H9 (cell line): ENCODE results near the gene CYREN. TPM values are rescaled to one million over a fixed set of nuclear protein-coding genes. Genes with fewer than 3 reads are reported as not detected.

Source experiments
- DNase-seq: peaks from one replicate; pipeline ENCODE4 v3.0.0-alpha.2; 2017
- H2AFZ ChIP-seq: one replicate; pipeline ENCODE4 v1.6.1; 2013; ENCODE audit warnings: mild to moderate bottlenecking, low read length, control low read depth, moderate library complexity
- H2AK5ac ChIP-seq: 2 replicates; pipeline ENCODE4 v1.6.1; 2013; ENCODE audit warnings: low read length, control low read depth, mixed read lengths; ENCODE audit not compliant: insufficient read length
- H2BK120ac ChIP-seq: one replicate; pipeline ENCODE4 v1.6.1; 2013; ENCODE audit warnings: low read depth, mild to moderate bottlenecking, low read length, control low read depth, inconsistent platforms; ENCODE audit not compliant: poor library complexity, severe bottlenecking
- H2BK12ac ChIP-seq: 2 replicates; pipeline ENCODE4 v1.6.1; 2013; ENCODE audit warnings: low read length, control low read depth, mixed read lengths, low read depth; ENCODE audit not compliant: insufficient read length
- H2BK15ac ChIP-seq: 2 replicates; pipeline ENCODE4 v1.6.1; 2013; ENCODE audit warnings: low read depth, low read length, control low read depth
- H2BK20ac ChIP-seq: one replicate; pipeline ENCODE4 v1.6.1; 2013; ENCODE audit warnings: low read depth, mild to moderate bottlenecking, low read length, control low read depth, inconsistent platforms; ENCODE audit not compliant: poor library complexity, severe bottlenecking
- H2BK5ac ChIP-seq: 2 replicates; pipeline ENCODE4 v1.6.1; 2013; ENCODE audit warnings: low read length, control low read depth, mixed read lengths; ENCODE audit not compliant: insufficient read length
- H3K14ac ChIP-seq: 2 replicates; pipeline ENCODE4 v1.6.1; 2013; ENCODE audit warnings: low read length, control low read depth; ENCODE audit not compliant: insufficient read depth
- H3K18ac ChIP-seq: 2 replicates; pipeline ENCODE4 v1.6.1; 2013; ENCODE audit warnings: low read depth, mild to moderate bottlenecking, mixed read lengths, low read length, control low read depth; ENCODE audit not compliant: insufficient read length
- H3K23ac ChIP-seq: 2 replicates; pipeline ENCODE4 v1.6.1; 2013; ENCODE audit warnings: low read length, control low read depth, mixed read lengths, low read depth; ENCODE audit not compliant: insufficient read length
- H3K23me2 ChIP-seq: 2 replicates; pipeline ENCODE4 v1.6.1; 2013; ENCODE audit warnings: low read depth, mild to moderate bottlenecking, mixed read lengths, low read length, control low read depth; ENCODE audit not compliant: insufficient read length, poor library complexity, severe bottlenecking
- H3K27ac ChIP-seq: 2 replicates; pipeline ENCODE4 v1.5.1; 2013; ENCODE audit warnings: low read length, control low read depth, mixed read lengths, low read depth; ENCODE audit not compliant: insufficient read length
- H3K27me3 ChIP-seq: 2 replicates; pipeline ENCODE4 v1.6.1; 2013; ENCODE audit warnings: low read length, control low read depth, inconsistent platforms; ENCODE audit not compliant: insufficient read depth
- H3K4ac ChIP-seq: 2 replicates; pipeline ENCODE4 v1.6.1; 2013; ENCODE audit warnings: low read depth, mild to moderate bottlenecking, control low read depth, inconsistent platforms, low read length, moderate library complexity
- H3K4me1 ChIP-seq: 2 replicates; pipeline ENCODE4 v1.6.1; 2013; ENCODE audit warnings: low read length, control low read depth, inconsistent platforms; ENCODE audit not compliant: insufficient read depth
- H3K4me2 ChIP-seq: 2 replicates; pipeline ENCODE4 v1.6.1; 2013; ENCODE audit warnings: low read length, control low read depth, mixed read lengths; ENCODE audit not compliant: insufficient read length, insufficient read depth
- H3K56ac ChIP-seq: 2 replicates; pipeline ENCODE4 v1.6.1; 2013; ENCODE audit warnings: low read depth, mild to moderate bottlenecking, mixed read lengths, low read length, control low read depth; ENCODE audit not compliant: insufficient read length
- H3K79me1 ChIP-seq: 2 replicates; pipeline ENCODE4 v1.6.1; 2013; ENCODE audit warnings: low read depth, mild to moderate bottlenecking, moderate library complexity, low read length, control low read depth, inconsistent platforms; ENCODE audit not compliant: insufficient read depth, poor library complexity, severe bottlenecking
- H3K79me2 ChIP-seq: 2 replicates; pipeline ENCODE4 v1.6.1; 2013; ENCODE audit warnings: low read length, control low read depth, inconsistent platforms; ENCODE audit not compliant: insufficient read depth
- H3K9ac ChIP-seq: 2 replicates; pipeline ENCODE4 v1.6.1; 2013; ENCODE audit warnings: low read length, control low read depth, mixed read lengths; ENCODE audit not compliant: insufficient read length; ENCODE audit errors: extremely low read depth
- H3K9me3 ChIP-seq: one replicate; pipeline ENCODE4 v1.6.1; 2013; ENCODE audit warnings: low read depth, low read length, inconsistent platforms; ENCODE audit not compliant: control insufficient read depth
- H3T11ph ChIP-seq: one replicate; pipeline ENCODE4 v1.6.1; 2013; ENCODE audit warnings: mild to moderate bottlenecking, low read length, control low read depth, inconsistent platforms
- H4K20me1 ChIP-seq: one replicate; pipeline ENCODE4 v1.6.1; 2013; ENCODE audit not compliant: control insufficient read depth, insufficient read length, insufficient read depth
- H4K5ac ChIP-seq: 2 replicates; pipeline ENCODE4 v1.6.1; 2013; ENCODE audit warnings: low read depth, mild to moderate bottlenecking, mixed read lengths, low read length, control low read depth; ENCODE audit not compliant: insufficient read length
- H4K8ac ChIP-seq: replicated peaks from 2 replicates; pipeline ENCODE4 v1.6.1; 2013; ENCODE audit warnings: low read length, control low read depth, mixed read lengths, low read depth; ENCODE audit not compliant: insufficient read length
- H4K91ac ChIP-seq: 2 replicates; pipeline ENCODE4 v1.6.1; 2013; ENCODE audit warnings: low read depth, mild to moderate bottlenecking, moderate library complexity, mixed read lengths, low read length, control low read depth; ENCODE audit not compliant: insufficient read length
- H3K27ac Mint-ChIP-seq, 3 experiments: 2 replicates in 2 of 3; 3 replicates in 1 of 3; pipeline ENCODE4 v1.8.0; 2020 to 2021; ENCODE audit warnings: mixed read lengths in 3 of 3, mild to moderate bottlenecking in 1 of 3, moderate library complexity in 1 of 3
- H3K27me3 Mint-ChIP-seq: 2 replicates; pipeline ENCODE4 v1.8.0; 2021; ENCODE audit warnings: low read depth, mild to moderate bottlenecking, moderate library complexity, mixed read lengths
- H3K36me3 Mint-ChIP-seq, 3 experiments: 2 replicates in 2 of 3; 3 replicates in 1 of 3; pipeline ENCODE4 v1.8.0; 2020 to 2021; ENCODE audit warnings: low read depth in 3 of 3, mixed read lengths in 3 of 3; ENCODE audit not compliant: insufficient read depth in 1 of 3
- H3K4me1 Mint-ChIP-seq, 2 experiments: 2 replicates each; pipeline ENCODE4 v1.8.0; 2020; ENCODE audit warnings: mixed read lengths in 2 of 2
- H3K4me3 Mint-ChIP-seq, 2 experiments: 2 replicates in 1 of 2; 3 replicates in 1 of 2; pipeline ENCODE4 v1.8.0; 2020 to 2021; ENCODE audit warnings: mild to moderate bottlenecking in 2 of 2, mixed read lengths in 2 of 2, moderate library complexity in 1 of 2
- H3K9me3 Mint-ChIP-seq, 2 experiments: 2 replicates in 1 of 2; 3 replicates in 1 of 2; pipeline ENCODE4 v1.8.0; 2020; ENCODE audit warnings: mild to moderate bottlenecking in 2 of 2, mixed read lengths in 2 of 2, moderate library complexity in 1 of 2
- WGBS: extraction: QIAGEN DNeasy Blood & Tissue Kit; methylation state at CpG from one replicate; pipeline ENCODE4 v1.1.7; 2013; ENCODE audit warnings: missing lambda C conversion rate, low lambda C conversion rate, mixed read lengths; ENCODE audit not compliant: insufficient read length; ENCODE audit errors: extremely low coverage; 5-methylcytosine and 5-hydroxymethylcytosine counted together
- total RNA-seq: library from RNA; stranded (reverse); gene quantifications from 2 replicates; pipeline ENCODE4 v1.2.1, GENCODE V29; 2021
- TF ChIP-seq, protein P1 (sequence below): fragments of 200-600 bp; sonication (generic); conservative IDR thresholded peaks from 3 replicates; pipeline ENCODE4 v1.8.0; 2021; ENCODE audit warnings: antibody characterized with exemption, mild to moderate bottlenecking

The CYREN gene
- total RNA-seq, 1 experiment from 2014 or later, result 72.0 TPM

GRCh38 chr7:135210888-135211178, 40.3 kb upstream of the CYREN start:
- H3K4me1 Mint-ChIP-seq, result peaks cover 10 to 25% of the 10 kb centered on the region in 2 experiments
- Histone ChIP-seq H3K56ac (no peak overlapping the region), H3K79me1 (no peaks in the 10 kb centered on the region), H4K20me1 (no peaks in the 10 kb centered on the region), H3K9ac (peak overlapping the region; percentile 72), H3K9me3 (no peaks in the 10 kb centered on the region), H3K23ac (no peak overlapping the region), H2BK20ac (no peak overlapping the region), H3T11ph (no peak overlapping the region), H3K4ac (no peak overlapping the region), H3K27me3 (no peaks in the 10 kb centered on the region), H2BK5ac (no peak overlapping the region), H3K18ac (no peak overlapping the region), H2BK12ac (no peak overlapping the region), H4K91ac (no peak overlapping the region), H4K8ac (no peak overlapping the region), H4K5ac (no peak overlapping the region), H3K14ac (peak overlapping the region; percentile 44; the same call in 1 of the 2 replicates), H3K79me2 (no peaks in the 10 kb centered on the region), H2BK120ac (no peak overlapping the region), H3K27ac (no peak overlapping the region), H3K4me2 (peak overlapping the region; percentile 85), H3K4me1 (0 out of 2 replicates have a peak, but pooled peaks cover 2% of the 10 kb centered on the region), H2BK15ac (no peak overlapping the region), H3K23me2 (peaks cover 8% of the 10 kb centered on the region), H2AK5ac (no peak overlapping the region), H2AFZ (no peak overlapping the region)
- TF ChIP-seq, protein P1, sequence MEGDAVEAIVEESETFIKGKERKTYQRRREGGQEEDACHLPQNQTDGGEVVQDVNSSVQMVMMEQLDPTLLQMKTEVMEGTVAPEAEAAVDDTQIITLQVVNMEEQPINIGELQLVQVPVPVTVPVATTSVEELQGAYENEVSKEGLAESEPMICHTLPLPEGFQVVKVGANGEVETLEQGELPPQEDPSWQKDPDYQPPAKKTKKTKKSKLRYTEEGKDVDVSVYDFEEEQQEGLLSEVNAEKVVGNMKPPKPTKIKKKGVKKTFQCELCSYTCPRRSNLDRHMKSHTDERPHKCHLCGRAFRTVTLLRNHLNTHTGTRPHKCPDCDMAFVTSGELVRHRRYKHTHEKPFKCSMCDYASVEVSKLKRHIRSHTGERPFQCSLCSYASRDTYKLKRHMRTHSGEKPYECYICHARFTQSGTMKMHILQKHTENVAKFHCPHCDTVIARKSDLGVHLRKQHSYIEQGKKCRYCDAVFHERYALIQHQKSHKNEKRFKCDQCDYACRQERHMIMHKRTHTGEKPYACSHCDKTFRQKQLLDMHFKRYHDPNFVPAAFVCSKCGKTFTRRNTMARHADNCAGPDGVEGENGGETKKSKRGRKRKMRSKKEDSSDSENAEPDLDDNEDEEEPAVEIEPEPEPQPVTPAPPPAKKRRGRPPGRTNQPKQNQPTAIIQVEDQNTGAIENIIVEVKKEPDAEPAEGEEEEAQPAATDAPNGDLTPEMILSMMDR, result no peak
- H3K27ac Mint-ChIP-seq, result no peak overlapping the region
- peaks cover 10% of the 10 kb centered on the region for H3K27me3 Mint-ChIP-seq
- no peaks in the 10 kb centered on the region for H3K9me3 Mint-ChIP-seq
- DNase-seq, result no peak
- peak overlapping the region; percentile 92 to 96 for H3K4me3 Mint-ChIP-seq
- WGBS, result no CpG with 5 or more reads among the region's 13 CpGs
- peaks cover 0 to 3% (median 0%) of the 10 kb centered on the region in 3 experiments; a peak in 2 of 7 replicates for H3K36me3 Mint-ChIP-seq
